Smooth muscle cell (in vitro differentiated cells): ENCODE results near the gene ZNF444. TPM values are rescaled to one million over a fixed set of nuclear protein-coding genes. Genes with fewer than 3 reads are reported as not detected.
"Not testable (repeated sequence)": the region's sequence is repeated elsewhere in the genome, so short reads cannot be mapped to it uniquely, and the experiment has no call there.

ENCODE experiments used
- DNase-seq: peaks from one replicate; lab custom pipeline; 2025; ENCODE audit not compliant: unreplicated experiment; lab: John Stamatoyannopoulos, UW
- H2AFZ ChIP-seq: fragments of 200-600 bp; sonication (generic); 2 replicates; pipeline ENCODE4 v1.6.0; 2016; ENCODE audit warnings: antibody characterized with exemption, low read depth, mild to moderate bottlenecking
- H3F3A ChIP-seq: fragments of 200-600 bp; sonication (generic); 2 replicates; pipeline ENCODE4 v1.6.0; 2017; ENCODE audit warnings: antibody characterized with exemption, low read depth
- H3K27ac ChIP-seq: fragments of 200-600 bp; sonication (generic); 2 replicates; pipeline ENCODE4 v1.5.1; 2016; ENCODE audit warnings: low read depth, mild to moderate bottlenecking
- H3K27me3 ChIP-seq: fragments of 200-600 bp; sonication (generic); 2 replicates; pipeline ENCODE4 v1.6.1; 2016; ENCODE audit warnings: low read depth, mild to moderate bottlenecking
- H3K36me3 ChIP-seq: fragments of 200-600 bp; sonication (generic); 2 replicates; pipeline ENCODE4 v1.5.1; 2016; ENCODE audit warnings: low read depth
- H3K4me1 ChIP-seq: fragments of 200-600 bp; sonication (generic); 2 replicates; pipeline ENCODE4 v1.5.1; 2016; ENCODE audit warnings: low read depth
- H3K4me2 ChIP-seq: fragments of 200-600 bp; sonication (generic); 2 replicates; pipeline ENCODE4 v1.6.0; 2016; ENCODE audit warnings: mild to moderate bottlenecking
- H3K4me3 ChIP-seq: fragments of 200-600 bp; sonication (generic); 2 replicates; pipeline ENCODE4 v1.5.1; 2016; ENCODE audit warnings: mild to moderate bottlenecking
- H3K79me2 ChIP-seq: fragments of 200-600 bp; sonication (generic); 2 replicates; pipeline ENCODE4 v1.6.0; 2016; ENCODE audit warnings: low read depth, mild to moderate bottlenecking
- H3K9ac ChIP-seq: fragments of 200-600 bp; sonication (generic); 2 replicates; pipeline ENCODE4 v1.6.0; 2016; ENCODE audit warnings: low read depth
- H3K9me3 ChIP-seq: fragments of 200-600 bp; sonication (generic); replicated peaks from 2 replicates; pipeline ENCODE4 v1.5.1; 2016; ENCODE audit warnings: low read depth
- H4K20me1 ChIP-seq: fragments of 200-600 bp; sonication (generic); 2 replicates; pipeline ENCODE4 v1.6.0; 2016; ENCODE audit warnings: low read depth
- CTCF ChIP-seq: fragments of 200-600 bp; sonication (generic); IDR thresholded peaks from 2 replicates; pipeline ENCODE4 v1.5.1; 2017; ENCODE audit warnings: borderline replicate concordance, mild to moderate bottlenecking, antibody characterized with exemption; ENCODE audit not compliant: insufficient read depth, poor library complexity, severe bottlenecking
- WGBS: methylation state at CpG from one replicate; pipeline ENCODE4 v1.1.7; 2016; ENCODE audit warnings: low lambda C conversion rate; 5-methylcytosine and 5-hydroxymethylcytosine counted together
- polyA plus RNA-seq: library from polyadenylated mRNA; unstranded; fragments of >200 nt; fragmentation: Nextera tagmentation; extraction: Ambion mirVana; gene quantifications from 2 replicates; pipeline ENCODE4 v1.2.1, GENCODE V29; 2016
- total RNA-seq: library from RNA; depleted of rRNA; stranded (reverse); fragments of >200 nt; gene quantifications from 2 replicates; pipeline ENCODE4 v1.2.3, GENCODE V29; 2014

Gene ZNF444
- total and polyA plus RNA-seq, 2 experiments from 2014 or later, result 20.0 to 40.6 TPM

- Histone ChIP-seq H3K9me3 (no peaks in the 10 kb centered on the region), H3K79me2 (no peaks in the 10 kb centered on the region), H3K36me3 (no peaks in the 10 kb centered on the region), H3K4me2 (no peak overlapping the region), H3K9ac (no peak overlapping the region), H4K20me1 (no peaks in the 10 kb centered on the region), H3K4me3 (no peak overlapping the region), H2AFZ (no peak overlapping the region), H3F3A (no peaks in the 10 kb centered on the region), H3K27me3 (no peaks in the 10 kb centered on the region), H3K4me1 (no peaks in the 10 kb centered on the region), H3K27ac (no peak overlapping the region)
- WGBS, result 91% methylated on average over 12 of the region's 12 CpGs
- TF ChIP-seq CTCF, result no peak
- DNase-seq, result no peak
Observed at GRCh38 chr19:56193981-56194640, 53.0 kb downstream of the ZNF444 start.

- not testable (repeated sequence) for H3F3A ChIP-seq, H3K9me3 ChIP-seq, H3K27ac ChIP-seq, H3K4me3 ChIP-seq, H3K4me1 ChIP-seq, DNase-seq, H3K4me2 ChIP-seq, H3K36me3 ChIP-seq, H3K79me2 ChIP-seq, H3K9ac ChIP-seq, H3K27me3 ChIP-seq, H2AFZ ChIP-seq, H4K20me1 ChIP-seq
- WGBS, result 86% methylated on average over 22 of the region's 23 CpGs
Observed at GRCh38 chr19:56197646-56198045, 56.6 kb downstream of the ZNF444 start, which contains the start of gene ZSCAN5B. Gene ZSCAN5B, minus strand, starts transcription at chr19:56197783. Its CDS starts 4,731 bp downstream, at chr19:56193052.

GRCh38 chr19:56199687-56200086, 58.6 kb downstream of the ZNF444 start:
- Histone ChIP-seq H3K4me3 (no peak overlapping the region), H3K4me1 (no peaks in the 10 kb centered on the region), H3F3A (no peaks in the 10 kb centered on the region), H3K27me3 (no peaks in the 10 kb centered on the region), H3K27ac (no peak overlapping the region), H3K36me3 (no peaks in the 10 kb centered on the region), H2AFZ (no peak overlapping the region), H3K9me3 (no peaks in the 10 kb centered on the region), H3K9ac (no peak overlapping the region), H3K4me2 (no peak overlapping the region), H4K20me1 (no peaks in the 10 kb centered on the region), H3K79me2 (no peaks in the 10 kb centered on the region)
- WGBS, result 76% methylated on average over 6 of the region's 7 CpGs
- no peak for DNase-seq
- TF ChIP-seq CTCF, result no peak

- H3K4me2 ChIP-seq, result no peak within 1 kb of the TSS
- H2AFZ ChIP-seq, result no peak within 1 kb of the TSS
- DNase-seq, result no peak
- no peaks in the 10 kb centered on the region for H3K79me2 ChIP-seq
- H3K4me1 ChIP-seq, result no peaks in the 10 kb centered on the region
- no peaks in the 10 kb centered on the region for H3K36me3 ChIP-seq
- no peak for TF ChIP-seq CTCF
- no peak within 1 kb of the TSS for H3K4me3 ChIP-seq
- no peak within 1 kb of the TSS for H3K27ac ChIP-seq
- 67% methylated on average over 3 of the region's 3 CpGs for WGBS
- no peak within 1 kb of the TSS for H3K9ac ChIP-seq
- no peaks in the 10 kb centered on the region for H3K9me3 ChIP-seq
- no peaks in the 10 kb centered on the region for H3K27me3 ChIP-seq
- H3F3A ChIP-seq, result no peaks in the 10 kb centered on the region
- H4K20me1 ChIP-seq, result no peaks in the 10 kb centered on the region
Observed at GRCh38 chr19:56201973-56202372, 60.9 kb downstream of the ZNF444 start, which contains the start of gene ZSCAN5C. Gene ZSCAN5C, plus strand, starts transcription at chr19:56202273. Its CDS starts 3,641 bp downstream, at chr19:56205914.

- H3K4me3 ChIP-seq, H3K9me3 ChIP-seq, H3K27me3 ChIP-seq, H3F3A ChIP-seq, H4K20me1 ChIP-seq, H2AFZ ChIP-seq, H3K9ac ChIP-seq, DNase-seq, H3K27ac ChIP-seq, H3K4me1 ChIP-seq, H3K36me3 ChIP-seq, H3K4me2 ChIP-seq, H3K79me2 ChIP-seq: not testable (repeated sequence)
- WGBS, result 76% methylated on average over 5 of the region's 5 CpGs
Observed at GRCh38 chr19:56207581-56207980, 66.5 kb downstream of the ZNF444 start.
